SK-N-MC (cell line): ENCODE data around the gene AMFR.
"Not testable (repeated sequence)": the region's sequence is repeated elsewhere in the genome, so short reads cannot be mapped to it uniquely, and the experiment has no call there.

Source experiments
- DNase-seq: peaks from one replicate; pipeline ENCODE4 v3.0.0-alpha.2; 2011; ENCODE audit warnings: low read depth, low spot score
- H3K27ac ChIP-seq: fragments of 200-600 bp; sonication (generic); 2 replicates; pipeline ENCODE4 v1.5.1; 2016; ENCODE audit warnings: mixed run types
- H3K36me3 ChIP-seq: fragments of 200-600 bp; sonication (generic); 2 replicates; pipeline ENCODE4 v1.6.1; 2017; ENCODE audit warnings: antibody characterized with exemption, low read length, mixed read lengths; ENCODE audit not compliant: insufficient read depth
- H3K4me3 ChIP-seq: fragments of 200-600 bp; sonication (generic); 2 replicates; pipeline ENCODE4 v1.5.1; 2016
- H3K9ac ChIP-seq: fragments of 200-600 bp; sonication (generic); 2 replicates; pipeline ENCODE4 v1.8.0; 2017; ENCODE audit warnings: mixed run types, mixed read lengths; ENCODE audit not compliant: insufficient read length
- H3K9me3 ChIP-seq: fragments of 200-600 bp; sonication (generic); 2 replicates; pipeline ENCODE4 v1.6.1; 2017; ENCODE audit warnings: low read depth, mild to moderate bottlenecking, antibody characterized with exemption, low read length, moderate library complexity, mixed read lengths
- EZH2 ChIP-seq: fragments of 200-600 bp; sonication (generic); IDR thresholded peaks from one replicate; pipeline ENCODE4 v1.6.1; 2017; ENCODE audit warnings: antibody characterized with exemption
- FOXP2 ChIP-seq: optimal IDR thresholded peaks from 2 replicates; pipeline ENCODE3; 2011; ENCODE audit warnings: mild to moderate bottlenecking, moderate library complexity; ENCODE audit not compliant: insufficient read depth; ENCODE audit errors: extremely low read length, control extremely low read depth
- POLR2AphosphoS5 ChIP-seq: IDR thresholded peaks from 2 replicates; pipeline ENCODE4 v1.6.1; 2012; ENCODE audit warnings: mild to moderate bottlenecking, low read depth, low read length, borderline replicate concordance

The AMFR gene

DNA sequence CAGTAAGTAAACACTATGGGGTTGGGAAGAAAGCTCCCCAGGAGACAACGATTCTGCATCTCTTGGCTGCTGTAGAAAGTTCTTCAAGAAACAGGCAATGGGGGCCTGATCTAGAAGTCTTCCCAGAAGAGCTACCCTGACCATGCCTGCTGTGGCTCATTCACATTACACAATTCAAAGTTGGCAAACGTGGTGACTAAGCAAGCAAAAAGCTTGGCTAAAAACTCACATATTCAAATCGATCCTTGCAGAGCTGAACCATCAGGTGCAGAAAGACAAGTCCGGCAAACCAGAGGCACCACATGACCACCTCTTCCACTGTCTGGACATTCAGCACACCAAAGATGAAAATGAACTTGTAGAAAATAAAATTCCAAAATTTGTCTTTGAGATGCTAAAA lies 16.1 kb downstream of the AMFR start:
- H3K9me3 ChIP-seq, result no peaks in the 10 kb centered on the region
- TF ChIP-seq EZH2 (no peak), FOXP2 (no peak), POLR2AphosphoS5 (no peak)
- H3K9ac ChIP-seq, result no peak overlapping the region
- no peak overlapping the region for H3K4me3 ChIP-seq
- H3K27ac ChIP-seq, result no peak overlapping the region
- DNase-seq, result no peak
- H3K36me3 ChIP-seq, result no peaks in the 10 kb centered on the region

DNA sequence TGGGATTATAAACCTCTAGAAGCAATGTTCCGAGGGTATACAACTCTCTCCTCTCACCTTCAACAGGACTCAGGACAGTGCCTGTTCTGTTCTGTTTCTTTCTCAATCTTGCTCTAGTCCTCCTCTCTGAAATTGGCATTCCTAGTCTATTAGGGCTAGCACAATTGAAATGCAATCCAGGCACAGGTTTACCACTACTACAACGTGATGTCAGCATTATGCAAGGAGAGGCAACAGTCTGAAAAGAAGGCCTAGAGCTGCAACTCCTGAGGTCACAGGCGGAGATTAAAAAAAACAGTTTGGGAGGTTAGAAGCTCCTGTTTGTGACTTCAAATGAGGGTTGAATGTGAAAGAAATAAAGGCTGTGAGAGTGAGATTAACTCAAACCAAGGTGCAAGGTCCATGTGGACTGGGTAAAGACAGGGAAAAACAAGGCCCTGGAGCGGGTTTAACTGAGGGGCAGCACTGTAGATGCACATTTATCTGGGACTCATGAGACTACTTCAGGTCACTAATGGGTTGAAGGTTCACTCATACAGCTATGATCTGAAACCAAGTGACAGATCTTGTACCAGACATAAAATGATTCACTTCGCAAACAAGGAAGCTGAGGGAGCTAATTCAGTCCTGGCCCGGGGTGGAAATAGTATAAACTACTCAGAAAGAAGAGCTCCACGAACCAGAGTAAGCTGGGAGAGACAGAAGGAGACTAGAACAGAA lies 16.8 kb downstream of the AMFR start:
- TF ChIP-seq POLR2AphosphoS5, result no peak
- no peak for TF ChIP-seq EZH2
- TF ChIP-seq FOXP2, result no peak
- H3K9me3 ChIP-seq, result no peaks in the 10 kb centered on the region
- no peak overlapping the region for H3K27ac ChIP-seq
- H3K36me3 ChIP-seq, result no peaks in the 10 kb centered on the region
- H3K4me3 ChIP-seq, result no peak overlapping the region
- DNase-seq, result no peak
- H3K9ac ChIP-seq, result no peak overlapping the region

DNA sequence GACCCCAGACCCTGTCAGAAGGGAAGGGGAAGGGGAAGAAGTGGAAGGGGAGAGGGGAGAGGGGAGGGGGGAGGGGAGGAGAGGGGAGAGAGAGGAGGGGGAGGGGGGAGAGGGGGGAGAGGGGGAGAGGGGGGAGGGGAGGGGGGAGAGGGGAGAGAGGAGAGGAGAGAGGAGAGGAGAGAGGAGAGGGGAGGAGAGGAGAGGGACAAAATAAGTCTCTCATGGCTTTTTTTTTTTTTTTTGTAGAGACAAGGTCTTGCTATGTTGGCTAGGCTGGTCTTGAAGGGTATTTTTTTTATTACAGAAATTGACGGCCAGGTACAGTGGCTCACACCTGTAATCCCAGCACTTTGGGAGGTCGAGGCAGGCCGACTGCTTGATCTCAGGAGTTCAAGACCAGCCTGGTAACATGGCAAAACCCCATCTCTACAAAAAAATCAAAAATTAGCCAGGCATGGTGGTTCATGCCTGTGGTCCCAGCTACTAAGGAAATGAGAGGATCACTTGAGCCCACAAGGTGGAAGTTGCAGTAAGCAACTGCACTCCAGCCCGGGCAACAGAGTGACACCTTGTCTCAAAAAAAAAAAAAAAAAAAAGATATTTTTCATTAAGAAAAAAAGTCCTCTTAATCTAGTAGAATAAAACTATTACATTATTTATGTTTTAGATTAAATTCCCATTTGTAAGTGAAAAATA lies 19.2 kb downstream of the AMFR start:
- no peaks in the 10 kb centered on the region; the same call in 1 of the 2 replicates for H3K36me3 ChIP-seq
- no peak overlapping the region for H3K9ac ChIP-seq
- no peak overlapping the region for H3K27ac ChIP-seq
- TF ChIP-seq FOXP2, result no peak
- TF ChIP-seq EZH2, result no peak
- no peak for TF ChIP-seq POLR2AphosphoS5
- DNase-seq, result no peak
- no peak overlapping the region for H3K4me3 ChIP-seq
- no peaks in the 10 kb centered on the region for H3K9me3 ChIP-seq

DNA sequence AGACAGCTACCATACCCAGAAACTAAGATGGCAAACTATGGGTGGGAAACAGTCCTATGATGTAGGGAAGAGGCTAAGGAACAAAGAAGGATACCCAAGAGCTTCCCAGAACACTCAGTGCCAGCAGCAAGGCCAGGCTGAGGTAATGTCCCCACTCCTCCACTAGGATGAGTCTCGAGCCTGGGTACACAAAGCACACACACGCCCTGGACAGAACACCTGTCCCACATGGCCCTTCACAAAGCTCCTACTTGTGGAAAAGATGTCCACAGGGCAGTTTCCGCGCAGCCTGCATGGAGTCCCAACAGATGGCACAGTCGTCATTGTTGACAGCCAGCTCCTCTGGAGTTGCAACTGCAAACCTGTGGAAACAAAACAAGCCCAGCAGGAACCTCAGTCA lies 23.9 kb downstream of the AMFR start:
- H3K36me3 ChIP-seq, result no peaks in the 10 kb centered on the region; the same call in 1 of the 2 replicates
- DNase-seq, result no peak
- H3K4me3 ChIP-seq, result no peak overlapping the region
- no peaks in the 10 kb centered on the region for H3K9me3 ChIP-seq
- no peak overlapping the region for H3K27ac ChIP-seq
- TF ChIP-seq FOXP2, result no peak
- TF ChIP-seq POLR2AphosphoS5, result no peak
- TF ChIP-seq EZH2, result no peak
- no peak overlapping the region for H3K9ac ChIP-seq

DNA sequence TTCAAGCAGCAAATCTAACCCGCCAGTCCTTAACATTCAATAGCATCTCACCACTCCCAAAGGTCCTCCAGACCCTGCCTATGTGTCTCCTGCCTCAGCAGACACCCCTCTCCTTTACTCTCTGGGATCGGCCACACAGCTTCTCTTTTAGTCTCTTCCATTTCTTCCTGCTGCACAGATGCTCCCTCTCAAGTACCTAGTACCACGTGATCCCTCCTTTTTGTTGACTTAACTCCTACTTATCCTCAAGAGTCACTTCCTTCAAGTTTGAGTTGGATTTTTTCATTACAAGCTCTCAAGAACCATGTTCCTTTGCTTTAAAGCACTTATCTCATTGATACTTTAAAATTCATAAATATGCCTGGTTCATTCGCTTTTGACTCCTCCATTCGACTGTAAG lies 24.9 kb downstream of the AMFR start:
- DNase-seq, result no peak
- H3K4me3 ChIP-seq, result no peak overlapping the region
- H3K9ac ChIP-seq, result no peak overlapping the region
- no peak overlapping the region for H3K27ac ChIP-seq
- H3K36me3 ChIP-seq, result no peaks in the 10 kb centered on the region; the same call in 1 of the 2 replicates
- H3K9me3 ChIP-seq, result no peaks in the 10 kb centered on the region
- TF ChIP-seq FOXP2 (no peak), POLR2AphosphoS5 (no peak), EZH2 (no peak)

DNA sequence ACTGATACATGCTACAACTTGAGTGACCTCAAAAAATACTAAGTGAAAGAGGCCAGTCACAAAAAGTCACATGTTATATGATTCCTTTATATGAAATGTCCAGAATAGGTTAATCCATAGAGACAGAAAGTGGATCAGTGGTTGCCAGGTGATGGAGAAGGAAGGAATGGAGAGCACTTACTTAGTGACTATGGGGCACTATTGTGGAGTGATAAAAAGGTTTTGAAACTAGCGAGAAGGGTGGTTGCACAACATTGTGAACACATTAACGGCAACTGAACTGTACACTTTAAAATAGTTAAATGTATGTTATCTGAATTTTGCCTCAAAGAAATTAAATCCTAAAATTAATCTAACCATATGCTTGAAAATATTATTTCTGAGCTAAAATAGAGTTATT lies 25.9 kb downstream of the AMFR start:
- Histone ChIP-seq H3K36me3 (no peaks in the 10 kb centered on the region; the same call in 1 of the 2 replicates), H3K4me3 (no peak overlapping the region), H3K9me3 (no peaks in the 10 kb centered on the region), H3K9ac (no peak overlapping the region), H3K27ac (no peak overlapping the region)
- TF ChIP-seq FOXP2 (no peak), EZH2 (no peak)
- DNase-seq, result no peak

DNA sequence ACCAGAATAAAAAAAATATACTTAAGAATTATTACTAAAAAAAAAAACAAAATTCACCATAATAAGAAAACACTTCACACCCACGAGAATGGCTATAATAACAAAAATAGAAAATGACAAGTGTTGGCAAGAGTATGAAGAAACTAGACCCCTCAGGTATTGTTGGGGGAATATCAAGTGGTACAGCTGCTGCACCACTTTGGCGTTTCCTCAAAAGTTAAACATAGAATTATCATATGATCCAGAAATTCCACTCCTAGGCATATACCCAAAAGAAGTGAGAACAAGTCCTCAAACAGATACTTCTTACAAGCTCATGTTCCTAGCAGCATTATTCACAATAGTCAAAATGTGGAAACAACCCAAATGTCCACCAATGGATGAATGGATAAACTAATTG lies 26.3 kb downstream of the AMFR start:
- Histone ChIP-seq H3K9me3 (no peaks in the 10 kb centered on the region), H3K36me3 (no peaks in the 10 kb centered on the region; the same call in 1 of the 2 replicates), H3K27ac (no peak overlapping the region), H3K9ac (no peak overlapping the region), H3K4me3 (no peak overlapping the region)
- no peak for TF ChIP-seq FOXP2
- TF ChIP-seq POLR2AphosphoS5, result no peak
- TF ChIP-seq EZH2, result no peak
- DNase-seq, result no peak

DNA sequence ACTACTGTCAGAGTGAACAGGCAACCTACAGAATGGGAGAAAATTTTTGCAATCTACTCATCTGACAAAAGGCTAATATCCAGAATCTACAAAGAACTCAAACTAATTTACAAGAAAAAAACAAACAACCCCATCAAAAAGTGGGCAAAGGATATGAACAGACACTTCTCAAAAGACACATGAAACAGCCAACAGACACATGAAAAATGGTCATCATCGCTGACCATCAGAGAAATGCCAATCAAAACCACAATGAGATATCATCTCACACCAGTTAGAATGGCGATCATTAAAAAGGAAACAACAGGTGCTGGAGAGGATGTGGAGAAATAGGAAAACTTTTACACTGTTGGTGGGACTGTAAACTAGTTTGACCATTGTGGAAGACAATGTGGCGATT lies 28.6 kb downstream of the AMFR start:
- DNase-seq, H3K9ac ChIP-seq, H3K27ac ChIP-seq, H3K36me3 ChIP-seq, H3K4me3 ChIP-seq, H3K9me3 ChIP-seq: not testable (repeated sequence)

DNA sequence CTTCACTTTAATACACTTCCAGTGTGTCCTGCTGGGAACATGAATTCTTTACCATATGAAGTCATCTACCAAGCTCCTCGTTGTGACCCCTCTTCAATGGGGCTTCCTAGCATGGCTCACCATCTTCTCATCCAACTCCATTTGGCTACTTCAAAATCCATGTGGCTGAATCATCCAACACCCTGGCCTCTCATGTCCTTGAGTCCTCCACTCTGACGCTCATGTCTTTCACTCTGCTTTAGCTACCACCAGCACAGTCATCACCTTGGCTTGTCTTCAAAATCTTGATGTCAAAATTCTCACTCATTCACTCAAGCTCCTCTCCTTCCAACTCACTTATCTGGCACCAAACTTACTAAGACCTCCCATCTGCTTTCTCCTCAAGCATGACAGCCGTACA lies 35.8 kb downstream of the AMFR start:
- DNase-seq, result no peak
- TF ChIP-seq POLR2AphosphoS5, result no peak
- no peak overlapping the region for H3K9ac ChIP-seq
- H3K9me3 ChIP-seq, result no peaks in the 10 kb centered on the region
- no peak overlapping the region for H3K27ac ChIP-seq
- H3K36me3 ChIP-seq, result no peaks in the 10 kb centered on the region
- H3K4me3 ChIP-seq, result no peak overlapping the region
